Naive thymus-derived CD8-positive, alpha-beta T cell (primary cell): ENCODE results near the gene DNAI1. TPM values are rescaled to one million over a fixed set of nuclear protein-coding genes. Genes with fewer than 3 reads are reported as not detected.
"Not testable (repeated sequence)": the region's sequence is repeated elsewhere in the genome, so short reads cannot be mapped to it uniquely, and the experiment has no call there.

Experiments
- ATAC-seq, 2 donors: fragments of 150-1000 bp; cut with Tn5 transposase in 1 of 2; sonication (Bioruptor Pico), chemical (Tn5 transposase) in 1 of 2; 1 replicate in 1 of 2; 2 replicates in 1 of 2; pipeline ENCODE4 v1.10.0; 2021; ENCODE audit warnings: mild to moderate bottlenecking in 2 of 2, moderate library complexity in 2 of 2
- POLR2A ChIA-PET: fragments of 350-600 bp; sonication (Branson Sonifier 250); formaldehyde crosslinking; loops from one replicate; lab custom pipeline; 2021; ENCODE audit warnings: antibody characterized with exemption; lab: Charles Lee
- DNase-seq, 10 donors: peaks; one replicate each; pipeline versions ENCODE4 v3.0.0 to v3.0.0-alpha.2; 2020 to 2022
- H3K27ac Mint-ChIP-seq, 10 donors: one replicate each; pipeline ENCODE4 v1.8.0; 2020 to 2022; ENCODE audit warnings: mild to moderate bottlenecking in 10 of 10, mixed read lengths in 10 of 10, moderate library complexity in 4 of 10, inconsistent platforms in 1 of 10
- H3K27me3 Mint-ChIP-seq, 5 donors: one replicate each; pipeline ENCODE4 v1.8.0; 2021 to 2022; ENCODE audit warnings: mixed read lengths in 5 of 5
- H3K36me3 Mint-ChIP-seq, 3 donors: one replicate each; pipeline ENCODE4 v1.8.0; 2020 to 2022; ENCODE audit warnings: mixed read lengths in 3 of 3, mild to moderate bottlenecking in 2 of 3, inconsistent platforms in 1 of 3
- H3K4me1 Mint-ChIP-seq, 4 donors: one replicate each; pipeline ENCODE4 v1.8.0; 2021 to 2022; ENCODE audit warnings: mixed read lengths in 4 of 4
- H3K4me3 Mint-ChIP-seq, 10 donors: one replicate each; pipeline ENCODE4 v1.8.0; 2020 to 2022; ENCODE audit warnings: mild to moderate bottlenecking in 10 of 10, mixed read lengths in 10 of 10, moderate library complexity in 6 of 10, inconsistent platforms in 1 of 10
- H3K9me3 Mint-ChIP-seq, 9 donors: one replicate each; pipeline ENCODE4 v1.8.0; 2020 to 2022; ENCODE audit warnings: mixed read lengths in 9 of 9, mild to moderate bottlenecking in 3 of 9, inconsistent platforms in 1 of 9, moderate library complexity in 1 of 9
- polyA plus RNA-seq, 3 donors: library from polyadenylated mRNA; unstranded; fragments of 300-500 nt; fragmentation: Illumina TruSeq; gene quantifications; one replicate each; pipeline ENCODE4 v1.2.3, GENCODE V29; 2021
- total RNA-seq, 8 experiments: library from RNA in 2 of 8; stranded (reverse) in 2 of 8; gene quantifications; one replicate each; pipeline ENCODE4 v1.2.3 and lab custom pipeline; 2021 to 2026

Gene DNAI1
- total and polyA plus RNA-seq, 5 experiments from 2014 or later = not detected

DNA sequence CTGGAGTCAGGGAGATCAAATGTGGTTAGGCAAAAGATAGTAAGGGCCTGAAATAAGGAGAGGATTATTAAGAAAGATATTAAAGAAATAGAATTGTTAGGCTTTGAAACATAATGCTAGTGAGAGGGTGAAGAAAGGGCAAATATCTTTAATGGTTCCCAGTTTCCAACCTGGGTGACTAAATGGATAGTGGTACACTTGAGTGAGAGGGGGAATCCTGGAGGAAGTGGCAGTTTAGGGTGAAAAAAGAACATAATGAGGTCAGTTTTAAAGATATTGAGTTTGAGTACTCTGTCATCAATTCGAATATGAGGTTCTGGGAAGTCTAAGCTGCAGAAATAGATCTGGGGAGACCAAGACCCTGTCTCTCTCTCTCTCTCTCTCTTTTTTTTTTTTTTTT, 18.9 kb downstream of the DNAI1 start:
- Mint-ChIP-seq H3K9me3 (no peaks in the 10 kb centered on the region), H3K36me3 (no peaks in the 10 kb centered on the region), H3K4me1 (peaks cover 0 to 2% (median 0%) of the 10 kb centered on the region in 4 donors), H3K4me3 (no peak overlapping the region), H3K27ac (no peak overlapping the region), H3K27me3 (peaks cover 1 to 20% (median 6%) of the 10 kb centered on the region in 5 donors)
- DNase-seq (no peak), ATAC-seq (no peak)
- POLR2A ChIA-PET = no interaction called here

DNA sequence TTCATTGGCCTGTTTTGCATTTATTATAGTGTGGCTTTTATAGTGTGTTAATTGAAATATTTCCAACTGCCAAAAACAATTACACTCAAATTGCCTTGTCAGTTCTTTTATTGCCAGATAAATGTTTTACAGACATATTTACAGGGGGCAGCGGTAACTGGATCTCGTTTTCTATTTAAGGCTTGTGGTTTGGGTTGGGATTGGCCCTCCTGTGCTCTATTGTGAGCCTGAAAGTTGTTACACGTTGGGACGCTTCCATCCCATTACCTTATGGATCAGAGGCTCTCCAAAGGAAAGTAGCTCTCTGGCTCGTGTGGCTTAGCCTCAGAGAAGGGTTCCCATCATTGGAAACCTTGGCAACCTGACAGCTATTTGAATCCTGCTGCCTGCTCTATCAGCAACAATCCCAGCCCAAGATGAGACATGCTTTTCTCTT, 20.8 kb downstream of the DNAI1 start:
- no peak overlapping the region for H3K27ac Mint-ChIP-seq
- ATAC-seq = no peak
- no peak overlapping the region for H3K4me3 Mint-ChIP-seq
- peaks cover 0 to 2% (median 0%) of the 10 kb centered on the region in 4 donors for H3K4me1 Mint-ChIP-seq
- peaks cover 1 to 18% (median 6%) of the 10 kb centered on the region in 5 donors for H3K27me3 Mint-ChIP-seq
- POLR2A ChIA-PET = no interaction called here
- no peak for DNase-seq
- no peaks in the 10 kb centered on the region for H3K9me3 Mint-ChIP-seq
- H3K36me3 Mint-ChIP-seq = no peaks in the 10 kb centered on the region

DNA sequence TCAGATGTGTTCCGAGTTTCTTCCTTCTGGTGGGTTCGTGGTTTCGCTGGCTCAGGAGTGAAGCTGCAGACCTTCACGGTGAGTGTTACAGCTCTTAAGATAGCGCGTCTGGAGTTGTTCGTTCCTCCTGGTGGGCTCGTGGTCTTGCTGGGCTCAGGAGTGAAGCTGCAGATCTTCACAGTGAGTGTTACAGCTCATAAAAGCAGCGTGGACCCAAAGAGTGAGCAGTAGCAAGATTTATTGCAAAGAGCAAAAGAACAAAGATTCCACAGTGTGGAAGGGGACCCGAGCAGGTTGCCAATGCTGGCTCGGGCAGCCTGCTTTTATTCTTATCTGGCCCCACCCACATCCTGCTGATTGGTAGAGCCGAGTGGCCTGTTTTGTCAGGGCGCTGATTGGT, 23.0 kb downstream of the DNAI1 start:
- ATAC-seq, H3K4me3 Mint-ChIP-seq, H3K9me3 Mint-ChIP-seq, H3K27ac Mint-ChIP-seq, DNase-seq, H3K4me1 Mint-ChIP-seq, H3K27me3 Mint-ChIP-seq, H3K36me3 Mint-ChIP-seq, POLR2A ChIA-PET: not testable (repeated sequence)

DNA sequence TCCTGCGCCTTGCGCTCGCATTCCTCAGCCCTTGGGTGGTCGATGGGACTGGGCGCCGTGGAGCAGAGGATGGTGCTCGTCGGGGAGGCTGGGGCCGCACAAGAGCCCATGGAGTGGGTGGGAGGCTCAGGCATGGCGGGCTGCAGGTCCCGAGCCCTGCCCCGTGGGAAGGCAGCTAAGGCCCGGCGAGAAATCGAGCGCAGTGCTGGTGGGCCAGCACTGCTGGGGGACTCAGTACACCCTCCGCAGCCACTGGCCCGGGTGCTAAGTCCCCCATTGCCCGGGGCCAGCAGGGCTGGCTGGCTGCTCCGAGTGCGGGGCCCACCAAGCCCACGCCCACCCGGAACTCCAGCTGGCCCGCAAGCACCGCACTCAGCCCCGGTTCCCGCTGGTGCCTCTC, 24.1 kb downstream of the DNAI1 start:
- H3K4me1 Mint-ChIP-seq, POLR2A ChIA-PET, ATAC-seq, DNase-seq, H3K36me3 Mint-ChIP-seq, H3K9me3 Mint-ChIP-seq, H3K27ac Mint-ChIP-seq, H3K4me3 Mint-ChIP-seq: not testable (repeated sequence)
- peaks cover 0 to 12% (median 5%) of the 10 kb centered on the region in 5 donors for H3K27me3 Mint-ChIP-seq

DNA sequence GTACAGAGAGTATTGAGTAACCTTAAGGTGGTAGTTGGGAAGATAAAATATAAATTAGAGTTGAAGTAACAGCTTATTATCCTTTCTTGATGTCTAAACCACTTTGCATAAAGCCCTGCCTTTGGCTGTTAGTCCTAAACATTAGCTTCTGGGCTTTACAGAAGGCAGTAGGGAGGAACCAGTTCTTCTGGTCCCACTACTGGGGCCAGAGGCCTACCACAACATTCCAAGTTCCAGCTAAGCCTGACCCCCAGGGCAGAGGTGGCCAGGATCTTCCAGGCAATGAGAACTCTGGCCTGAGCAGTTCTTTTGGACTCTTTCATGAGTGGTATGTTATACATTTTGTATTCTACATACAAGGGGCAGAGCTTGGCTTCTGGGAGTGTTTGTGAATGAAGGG, 26.1 kb downstream of the DNAI1 start:
- POLR2A ChIA-PET = no interaction called here
- ATAC-seq (no peak), DNase-seq (no peak)
- H3K36me3 Mint-ChIP-seq = no peaks in the 10 kb centered on the region
- no peak overlapping the region for H3K27ac Mint-ChIP-seq
- H3K4me3 Mint-ChIP-seq = no peak overlapping the region
- H3K4me1 Mint-ChIP-seq = peaks cover 0 to 2% (median 0%) of the 10 kb centered on the region in 4 donors
- H3K9me3 Mint-ChIP-seq = no peaks in the 10 kb centered on the region
- peaks cover 3 to 23% (median 13%) of the 10 kb centered on the region in 5 donors for H3K27me3 Mint-ChIP-seq

DNA sequence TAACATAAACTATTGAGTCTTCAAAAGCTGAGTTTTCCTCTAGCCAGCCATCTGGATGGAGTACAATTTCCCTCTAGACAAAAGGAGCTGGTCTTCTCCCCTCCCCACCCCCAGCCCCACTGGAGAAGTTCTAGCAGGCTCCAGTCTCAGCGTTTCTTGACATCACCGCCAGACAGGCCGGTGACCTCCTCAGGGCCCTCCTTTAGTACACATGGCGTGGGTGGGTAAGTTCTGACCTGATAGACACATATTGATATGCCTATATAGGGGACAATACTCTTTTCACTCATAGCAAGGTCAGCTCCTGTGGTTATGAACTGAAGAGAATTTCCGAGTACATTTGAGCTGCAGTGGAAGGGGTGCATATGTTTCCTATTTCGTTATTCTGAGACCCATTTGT, 27.2 kb downstream of the DNAI1 start:
- ATAC-seq = no peak
- H3K4me1 Mint-ChIP-seq = peaks cover 0 to 2% (median 0%) of the 10 kb centered on the region in 4 donors
- H3K4me3 Mint-ChIP-seq = no peak overlapping the region

DNA sequence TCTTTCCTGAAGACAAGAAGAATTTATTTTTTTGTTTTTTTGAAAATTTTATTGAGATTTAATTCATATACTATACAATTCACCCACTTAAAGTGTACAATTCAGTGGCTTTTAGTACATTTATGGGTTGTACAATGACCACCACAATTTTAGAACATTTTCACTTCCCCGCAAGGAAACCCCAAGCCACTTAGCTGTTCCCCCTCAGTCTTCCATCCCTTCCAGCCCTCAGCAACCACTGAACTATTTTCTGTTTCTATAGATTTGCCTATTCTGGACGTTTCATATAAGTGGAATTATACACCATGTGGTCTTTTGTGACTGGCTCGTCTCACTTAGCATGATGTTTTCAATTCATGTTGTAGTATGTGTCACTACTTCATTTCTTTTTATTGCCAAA, 28.0 kb downstream of the DNAI1 start:
- H3K4me1 Mint-ChIP-seq = peaks cover 0 to under 1% (median 0%) of the 10 kb centered on the region in 4 donors
- POLR2A ChIA-PET = no interaction called here
- DNase-seq (no peak), ATAC-seq (no peak)
- peaks cover 4 to 40% (median 18%) of the 10 kb centered on the region in 5 donors for H3K27me3 Mint-ChIP-seq
- H3K27ac Mint-ChIP-seq = no peak overlapping the region
- H3K36me3 Mint-ChIP-seq = no peaks in the 10 kb centered on the region
- no peaks in the 10 kb centered on the region for H3K9me3 Mint-ChIP-seq
- H3K4me3 Mint-ChIP-seq = no peak overlapping the region

More for the DNA sequence above, 27.2 kb downstream of the DNAI1 start:
- H3K27ac Mint-ChIP-seq = no peak overlapping the region
- H3K9me3 Mint-ChIP-seq = no peaks in the 10 kb centered on the region
- H3K27me3 Mint-ChIP-seq = peaks cover 4 to 32% (median 14%) of the 10 kb centered on the region in 5 donors
- POLR2A ChIA-PET = no interaction called here
- H3K36me3 Mint-ChIP-seq = no peaks in the 10 kb centered on the region
- no peak for DNase-seq

DNA sequence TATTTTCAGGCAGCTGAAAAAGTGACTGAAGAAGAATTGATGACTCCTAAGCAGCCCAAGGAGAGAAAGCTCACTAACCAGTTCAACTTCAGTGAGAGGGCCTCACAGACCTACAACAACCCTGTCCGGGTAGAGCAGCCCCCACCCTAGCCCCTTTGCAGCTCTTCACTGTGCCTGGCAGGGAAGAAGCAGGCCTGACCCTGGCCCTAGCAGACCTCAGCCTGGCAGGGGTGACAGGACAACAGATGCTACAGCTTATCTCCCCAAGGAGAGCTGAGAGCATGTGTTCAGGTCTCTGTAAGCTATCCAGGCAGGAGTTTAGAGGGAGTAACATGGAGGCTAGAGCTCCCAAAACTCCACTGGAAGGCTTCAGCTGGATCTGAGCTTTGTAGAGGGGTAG, 31.8 kb downstream of the DNAI1 start:
- Mint-ChIP-seq H3K4me3 (no peak overlapping the region), H3K27ac (no peak overlapping the region), H3K27me3 (peaks cover 7 to 62% (median 31%) of the 10 kb centered on the region in 5 donors), H3K9me3 (no peaks in the 10 kb centered on the region), H3K4me1 (peaks cover 0 to 2% (median 0%) of the 10 kb centered on the region in 4 donors), H3K36me3 (no peaks in the 10 kb centered on the region)
- ATAC-seq (no peak), DNase-seq (no peak)
- POLR2A ChIA-PET = no interaction called here

DNA sequence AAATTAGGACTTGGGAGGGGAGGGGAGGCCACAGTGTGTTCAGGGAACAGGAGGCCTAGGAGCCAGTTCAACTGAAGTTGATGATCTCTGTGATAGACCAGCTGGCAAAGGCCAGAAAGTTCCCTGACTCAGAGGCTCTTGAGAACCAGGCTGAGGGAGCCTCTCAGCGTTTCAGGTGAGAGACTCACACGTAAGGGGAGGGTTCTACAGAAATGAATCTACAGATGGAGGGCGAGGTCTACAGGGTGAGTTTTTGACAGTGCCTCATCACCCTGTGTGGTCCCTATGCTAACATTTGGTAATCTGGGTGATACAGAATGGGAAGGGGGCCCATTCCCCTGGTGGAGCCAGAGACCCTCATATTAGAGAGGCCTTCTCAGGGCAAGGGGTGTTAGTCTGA, 32.2 kb downstream of the DNAI1 start:
- ATAC-seq (no peak), DNase-seq (no peak)
- Mint-ChIP-seq H3K27me3 (peaks cover 7 to 62% (median 31%) of the 10 kb centered on the region in 5 donors), H3K36me3 (no peaks in the 10 kb centered on the region), H3K4me1 (peaks cover 0 to 2% (median 0%) of the 10 kb centered on the region in 4 donors), H3K27ac (no peak overlapping the region), H3K4me3 (no peak overlapping the region), H3K9me3 (no peaks in the 10 kb centered on the region)
- POLR2A ChIA-PET = no interaction called here

DNA sequence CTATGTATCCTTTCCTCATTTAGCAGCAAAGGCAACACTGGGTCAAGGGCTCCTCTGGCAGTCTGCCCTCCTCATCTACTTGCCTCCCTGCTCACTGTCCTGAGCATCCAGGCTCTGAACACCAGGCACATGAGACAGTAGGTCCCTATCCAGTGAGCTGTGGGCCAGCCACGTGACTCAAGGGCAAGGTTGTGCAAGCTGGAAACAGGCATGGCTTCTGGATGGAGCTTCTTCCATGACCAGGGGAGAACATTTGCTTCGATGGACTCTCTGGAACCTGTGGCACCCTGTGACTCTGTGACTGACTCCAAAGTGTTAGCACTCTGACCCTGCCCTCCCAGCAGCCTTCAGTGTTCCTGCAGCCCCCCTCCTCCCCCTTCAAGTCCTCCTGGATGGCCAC, 33.0 kb downstream of the DNAI1 start:
- POLR2A ChIA-PET = no interaction called here

DNA sequence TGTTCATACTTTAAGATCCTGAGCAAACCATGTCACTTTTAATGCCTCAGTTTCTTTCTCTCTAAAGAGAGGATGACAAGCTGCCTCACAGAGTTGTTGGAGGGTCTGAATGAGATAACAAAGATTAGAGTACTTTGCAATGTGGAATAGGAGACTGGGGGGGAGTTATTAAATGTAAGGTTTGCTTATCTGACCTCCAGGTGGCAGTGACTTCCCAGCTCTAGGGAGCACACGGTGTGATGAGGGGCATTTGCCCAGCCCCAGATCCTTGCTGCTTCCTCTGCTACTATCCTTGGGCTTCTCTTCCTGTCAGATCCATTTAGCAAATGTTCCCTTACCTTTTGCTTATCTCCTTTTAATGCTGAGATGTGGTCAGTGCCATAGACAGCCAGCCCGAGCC, 33.4 kb downstream of the DNAI1 start:
- ATAC-seq = no peak
- Mint-ChIP-seq H3K4me1 (peaks cover 0 to 2% (median 0%) of the 10 kb centered on the region in 4 donors), H3K36me3 (no peaks in the 10 kb centered on the region), H3K27me3 (peaks cover 7 to 62% (median 26%) of the 10 kb centered on the region in 5 donors), H3K4me3 (no peak overlapping the region), H3K27ac (no peak overlapping the region), H3K9me3 (no peaks in the 10 kb centered on the region)
- POLR2A ChIA-PET = no interaction called here
- DNase-seq = no peak

More for the DNA sequence above, 33.0 kb downstream of the DNAI1 start:
- peaks cover 7 to 62% (median 30%) of the 10 kb centered on the region in 5 donors for H3K27me3 Mint-ChIP-seq
- no peaks in the 10 kb centered on the region for H3K9me3 Mint-ChIP-seq
- H3K4me3 Mint-ChIP-seq = no peak overlapping the region
- peaks cover 0 to 2% (median 0%) of the 10 kb centered on the region in 4 donors for H3K4me1 Mint-ChIP-seq
- H3K27ac Mint-ChIP-seq = no peak overlapping the region
- H3K36me3 Mint-ChIP-seq = no peaks in the 10 kb centered on the region
- DNase-seq (no peak), ATAC-seq (no peak)

DNA sequence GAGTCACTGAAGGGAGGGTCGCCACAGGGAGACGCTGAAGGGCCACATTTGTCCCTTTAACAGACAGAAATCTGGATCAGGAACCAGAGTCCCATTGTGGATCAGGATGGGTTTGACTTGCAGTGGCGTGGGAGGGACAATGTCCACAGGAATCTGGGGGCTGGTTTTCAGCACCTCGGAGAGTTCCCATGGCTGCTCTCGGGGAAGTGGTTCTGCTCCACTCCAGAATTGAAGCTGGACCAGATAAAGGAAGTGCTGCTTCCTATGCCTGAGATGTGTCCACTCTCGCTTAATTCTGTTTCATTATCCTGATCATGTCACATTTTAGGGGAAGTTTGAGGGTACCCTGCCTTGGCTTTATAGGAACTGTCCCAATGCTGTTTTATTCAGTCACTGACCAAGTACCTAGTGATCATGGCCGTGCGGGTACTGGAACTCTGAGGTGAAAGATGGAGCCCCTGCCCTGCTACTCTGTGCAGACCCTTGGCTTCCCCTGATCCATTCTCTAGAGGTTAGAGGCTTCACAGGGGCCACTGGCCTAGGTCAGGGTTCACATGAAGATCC, 35.4 kb downstream of the DNAI1 start:
- POLR2A ChIA-PET = no interaction called here
- Mint-ChIP-seq H3K36me3 (no peaks in the 10 kb centered on the region), H3K27me3 (peaks cover 7 to 46% (median 27%) of the 10 kb centered on the region in 5 donors), H3K9me3 (no peaks in the 10 kb centered on the region), H3K4me3 (no peak overlapping the region), H3K4me1 (peaks cover 0 to 2% (median 0%) of the 10 kb centered on the region in 4 donors), H3K27ac (no peak overlapping the region)
- ATAC-seq (no peak), DNase-seq (peak in 6 of 10 donors; percentile 8 to 29 (median 16))

DNA sequence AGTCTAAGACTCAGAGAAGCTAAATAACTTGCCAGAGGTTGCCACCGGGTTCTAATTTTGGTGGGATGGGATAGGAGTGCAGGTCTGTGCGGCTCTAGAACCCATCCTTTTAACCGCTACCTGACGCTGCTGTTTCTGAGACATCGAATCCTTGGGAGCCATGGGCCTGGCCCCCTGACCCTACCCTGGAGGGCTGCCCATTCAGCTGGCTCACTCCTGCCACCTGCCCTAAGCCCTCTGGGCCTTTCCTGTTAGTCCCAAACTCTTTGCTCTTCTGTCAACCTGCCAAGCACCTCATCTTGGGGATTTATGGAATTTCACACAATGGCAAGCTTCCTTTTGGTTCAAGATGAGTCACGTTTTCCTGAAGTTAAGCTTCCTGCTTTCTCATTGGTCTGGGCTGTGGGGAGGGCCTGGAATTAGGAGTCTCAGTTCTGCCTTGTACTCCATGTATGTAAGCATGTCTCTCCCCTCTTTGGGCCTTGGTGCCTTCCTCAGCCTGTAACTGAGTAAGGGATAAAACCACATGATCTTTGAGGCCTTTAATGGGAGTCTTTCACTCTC, 37.6 kb downstream of the DNAI1 start:
- ATAC-seq = no peak
- no peak for DNase-seq
- Mint-ChIP-seq H3K36me3 (no peaks in the 10 kb centered on the region), H3K4me1 (peaks cover 0 to 4% (median 0%) of the 10 kb centered on the region in 4 donors), H3K27me3 (peaks cover 8 to 40% (median 19%) of the 10 kb centered on the region in 5 donors), H3K27ac (no peak overlapping the region), H3K9me3 (no peaks in the 10 kb centered on the region), H3K4me3 (no peak overlapping the region)
- POLR2A ChIA-PET = no interaction called here
